GM21619 (cell line): ENCODE data around the gene NPIPB6.

Source experiments
- ATAC-seq: cut with Tn5 transposase; IDR thresholded peaks from one replicate; pipeline ENCODE4 v1.9.1; 2021; ENCODE audit not compliant: unreplicated experiment

Gene NPIPB6

DNA sequence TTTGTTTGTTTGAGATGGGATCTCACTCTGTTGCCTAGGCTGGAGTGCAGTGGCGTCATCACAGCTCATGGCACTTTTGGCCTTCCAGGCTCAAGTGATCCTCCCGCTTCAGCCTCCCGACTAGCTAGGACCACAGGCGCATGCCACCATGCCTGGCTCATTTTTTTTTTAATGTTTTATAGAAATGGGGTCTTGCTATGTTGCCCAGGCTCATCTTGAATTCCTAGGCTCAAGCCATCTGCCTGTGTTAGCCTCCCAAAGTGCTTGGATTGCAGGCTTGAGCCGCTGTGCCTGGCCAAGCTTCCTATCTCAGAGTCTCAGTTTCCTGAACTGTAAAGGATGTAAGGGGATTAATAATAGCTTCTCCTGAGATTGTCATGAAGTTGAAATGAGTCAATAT is 63.0 kb downstream of the NPIPB6 start:
- no peak for ATAC-seq

DNA sequence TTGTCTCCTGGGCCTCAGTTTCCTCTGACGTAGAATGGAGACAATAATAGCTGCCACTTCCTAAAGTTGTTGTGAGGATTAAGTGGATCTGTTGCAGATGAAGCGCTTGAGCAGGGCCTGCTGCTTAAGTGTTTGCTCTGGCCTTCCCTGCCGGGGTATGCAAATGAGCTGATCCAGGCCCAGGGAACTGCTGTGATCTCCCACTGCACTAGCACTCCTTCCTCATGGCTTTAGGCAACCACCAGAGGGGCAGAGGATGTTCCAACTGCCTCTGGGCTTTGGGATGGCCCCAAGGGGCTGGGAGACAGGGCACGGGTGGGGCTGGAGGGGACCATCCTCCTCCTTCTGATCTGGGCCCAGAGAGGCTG is 64.8 kb downstream of the NPIPB6 start:
- ATAC-seq = no peak

DNA sequence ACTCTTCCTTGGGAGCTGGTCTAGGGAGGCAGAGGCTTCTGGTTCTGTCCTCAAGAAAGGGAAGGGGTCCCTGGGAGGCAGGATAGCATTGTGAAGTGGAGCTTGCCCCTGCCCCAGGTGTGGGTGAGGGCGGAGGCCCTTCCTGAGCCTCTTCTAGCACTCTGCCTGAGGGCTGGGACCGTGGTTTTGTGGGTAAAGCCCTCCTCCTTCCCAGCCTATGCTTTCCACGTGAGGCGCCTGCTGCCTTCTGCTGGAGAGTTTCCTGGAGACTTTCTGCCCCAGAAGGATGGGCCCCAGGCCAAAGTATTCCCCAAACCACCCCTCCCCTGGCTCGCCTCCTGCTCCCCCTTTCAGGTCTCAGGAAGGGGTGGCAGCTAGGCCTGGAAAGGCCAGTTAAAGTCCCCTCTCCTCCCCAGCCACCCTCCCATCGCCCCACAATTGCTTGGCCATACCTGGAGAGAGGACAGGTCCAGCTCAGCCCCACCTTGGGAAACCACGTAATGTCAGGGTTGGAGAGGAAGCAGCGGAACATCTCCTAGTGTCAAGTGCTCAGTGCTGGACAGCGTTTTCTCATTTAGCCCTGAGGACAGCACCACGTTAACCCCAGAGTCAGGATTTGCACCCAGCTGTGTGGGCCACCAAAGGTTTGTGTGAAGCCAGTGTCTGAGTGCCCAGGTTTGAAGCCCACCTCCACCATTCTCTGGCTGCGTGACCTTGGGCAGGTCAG is 65.4 kb downstream of the NPIPB6 start:
- no peak for ATAC-seq

DNA sequence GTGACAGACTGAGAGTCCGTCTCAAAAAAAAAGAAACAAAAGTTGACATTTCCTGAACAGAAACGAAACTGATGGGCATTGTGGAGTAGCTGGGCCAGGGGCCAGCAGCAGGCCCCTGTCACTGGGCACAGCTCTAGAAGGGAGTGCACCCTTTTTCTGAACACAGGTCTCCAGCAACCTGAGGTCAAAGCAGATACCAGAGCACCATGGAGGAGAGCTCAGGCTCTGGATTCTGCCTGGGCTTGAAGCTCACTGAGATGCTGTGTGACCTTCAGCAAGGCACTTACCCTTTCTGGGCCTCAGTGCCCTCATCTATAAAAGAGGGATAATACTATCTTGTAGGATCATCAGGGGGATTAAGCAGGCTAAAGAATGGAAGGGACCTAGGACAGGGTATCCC is 66.0 kb downstream of the NPIPB6 start:
- no peak for ATAC-seq

DNA sequence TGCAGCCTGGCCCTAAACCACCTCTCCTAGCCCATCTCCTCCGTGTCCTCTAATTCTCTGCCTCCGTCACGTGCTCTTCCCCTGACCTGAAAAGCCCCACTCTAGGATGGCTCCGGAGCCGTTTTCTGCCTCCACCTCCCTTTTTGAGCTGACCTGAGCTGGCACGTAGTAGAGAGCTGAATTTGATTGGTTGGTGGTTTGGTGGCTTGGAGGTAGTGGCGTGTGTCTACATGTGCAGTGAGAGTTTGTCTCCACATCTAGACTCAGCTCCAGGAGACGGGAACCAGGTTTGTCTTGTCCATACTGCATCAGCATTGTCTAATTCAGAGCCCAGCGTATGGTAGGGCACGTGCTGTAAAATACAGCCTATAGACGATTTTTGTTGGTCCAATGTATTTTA is 68.0 kb downstream of the NPIPB6 start:
- no peak for ATAC-seq

DNA sequence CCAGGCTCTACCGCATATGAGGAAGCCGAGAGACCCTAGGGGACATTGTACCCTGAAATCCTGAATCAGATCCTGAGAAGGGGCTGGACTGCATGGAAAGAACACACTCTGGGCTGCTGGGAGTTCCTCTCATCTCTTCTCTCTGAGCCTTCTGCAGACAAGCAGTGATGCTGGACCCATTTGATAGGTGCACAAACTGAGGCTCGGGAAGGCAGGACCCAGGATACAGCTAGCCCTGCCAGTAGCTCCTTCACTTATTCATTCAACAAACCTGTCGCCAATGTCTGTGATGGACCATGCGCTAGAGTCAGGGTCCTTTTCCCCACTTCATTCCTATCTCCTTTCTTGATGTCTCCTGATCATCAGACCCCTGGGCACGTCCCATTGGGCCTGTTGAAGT is 69.1 kb downstream of the NPIPB6 start:
- no peak for ATAC-seq

DNA sequence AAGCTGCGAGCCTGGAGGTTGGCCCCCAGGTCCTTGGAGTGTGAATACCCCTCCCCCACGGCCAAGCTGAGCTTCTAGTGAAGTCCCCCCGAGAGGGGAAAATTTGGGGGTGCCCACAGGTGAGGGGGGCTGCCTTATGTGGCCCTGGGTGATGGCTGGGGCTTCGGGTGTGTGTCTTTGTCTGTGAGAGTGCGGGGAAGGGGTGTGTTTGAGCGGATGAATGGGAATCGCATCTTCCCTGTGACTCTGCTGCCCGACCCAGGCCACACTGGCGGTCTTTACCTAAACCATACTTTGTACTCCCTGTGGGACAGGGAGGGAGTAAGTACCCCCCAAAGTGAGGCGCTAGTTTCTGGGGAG is 69.7 kb downstream of the NPIPB6 start:
- ATAC-seq = no peak

DNA sequence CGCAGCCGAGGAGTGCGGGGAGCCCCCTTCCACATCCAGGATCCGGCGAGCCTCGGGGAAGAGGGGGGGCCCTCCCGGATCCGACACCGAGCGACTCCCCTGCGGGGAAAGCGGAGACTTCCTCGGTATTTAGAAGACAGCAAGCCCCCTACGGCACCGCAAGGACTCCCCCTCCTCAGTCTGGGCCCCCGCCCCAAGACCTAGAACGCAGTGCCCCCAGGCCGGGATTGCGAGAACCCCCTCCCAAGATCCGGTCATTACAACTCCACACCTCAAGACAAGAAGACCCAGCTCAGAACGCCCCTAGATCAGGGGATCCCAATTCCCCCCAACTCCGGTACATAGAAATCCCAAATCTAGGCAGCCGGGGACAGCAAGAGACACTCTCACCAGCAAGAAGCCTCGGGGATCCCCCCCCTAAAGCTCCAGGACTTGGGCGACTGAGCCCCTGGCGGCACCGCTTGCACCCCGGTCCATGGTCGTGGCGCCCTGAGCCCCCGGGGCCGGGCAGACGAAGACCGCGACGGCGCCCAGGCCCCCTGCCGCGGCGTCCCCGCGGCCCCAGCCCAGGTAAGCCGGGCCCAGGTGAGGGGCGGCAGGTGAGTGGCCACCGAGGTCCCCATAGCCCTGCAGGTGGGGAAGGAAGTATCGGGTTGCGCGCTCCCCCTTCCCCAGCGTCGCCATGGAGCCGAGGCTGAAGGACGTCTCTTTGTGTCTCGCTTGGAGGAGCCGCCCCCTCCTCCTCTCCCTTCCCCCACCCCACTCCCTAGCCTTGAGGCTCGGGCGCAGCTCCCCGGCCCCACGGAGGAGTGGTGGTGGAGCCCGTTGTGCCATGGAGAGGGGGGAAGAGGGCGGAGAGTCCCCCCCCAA is 70.3 kb downstream of the NPIPB6 start:
- no peak for ATAC-seq
